Neural progenitor cell (in vitro differentiated cells): ENCODE measurements around the gene STX16. TPM values are rescaled to one million over a fixed set of nuclear protein-coding genes. Genes with fewer than 3 reads are reported as not detected.

Experiments used
- DNase-seq: peaks from one replicate; pipeline ENCODE4 v3.0.0-alpha.2; 2016; ENCODE audit warnings: low spot score
- H2AFZ ChIP-seq: fragments of 200-600 bp; sonication (generic); replicated peaks from 2 replicates; pipeline ENCODE4 v1.6.1; 2016; ENCODE audit warnings: antibody characterized with exemption
- H3F3A ChIP-seq: fragments of 200-600 bp; sonication (generic); 2 replicates; pipeline ENCODE4 v1.6.1; 2016; ENCODE audit warnings: antibody characterized with exemption, low read depth
- H3K27ac ChIP-seq: fragments of 200-600 bp; sonication (generic); 2 replicates; pipeline ENCODE4 v1.5.1; 2016; ENCODE audit warnings: mild to moderate bottlenecking
- H3K27me3 ChIP-seq: fragments of 200-600 bp; sonication (generic); 2 replicates; pipeline ENCODE4 v1.6.1; 2016; ENCODE audit warnings: mild to moderate bottlenecking, moderate library complexity
- H3K36me3 ChIP-seq: fragments of 200-600 bp; sonication (generic); 2 replicates; pipeline ENCODE4 v1.5.1; 2016
- H3K4me1 ChIP-seq: fragments of 200-600 bp; sonication (generic); 2 replicates; pipeline ENCODE4 v1.6.1; 2016; ENCODE audit warnings: mixed run types
- H3K4me2 ChIP-seq: fragments of 200-600 bp; sonication (generic); 2 replicates; pipeline ENCODE4 v1.6.1; 2016
- H3K4me3 ChIP-seq: fragments of 200-600 bp; sonication (generic); 2 replicates; pipeline ENCODE4 v1.5.1; 2016
- H3K79me2 ChIP-seq: fragments of 200-600 bp; sonication (generic); 2 replicates; pipeline ENCODE4 v1.6.1; 2016; ENCODE audit warnings: low read depth
- H3K9ac ChIP-seq: fragments of 200-600 bp; sonication (generic); 2 replicates; pipeline ENCODE4 v1.6.1; 2016
- H3K9me3 ChIP-seq: fragments of 200-600 bp; sonication (generic); 2 replicates; pipeline ENCODE4 v1.5.1; 2016; ENCODE audit warnings: low read depth
- H4K20me1 ChIP-seq: fragments of 200-600 bp; sonication (generic); 2 replicates; pipeline ENCODE4 v1.6.1; 2016; ENCODE audit warnings: low read depth
- H3K27ac Mint-ChIP-seq: 3 replicates; pipeline ENCODE4 v1.8.0; 2021; ENCODE audit warnings: mixed read lengths
- H3K27me3 Mint-ChIP-seq: 2 replicates; pipeline ENCODE4 v1.8.0; 2022; ENCODE audit warnings: low read depth, mild to moderate bottlenecking, inconsistent platforms, moderate library complexity, mixed read lengths; ENCODE audit not compliant: insufficient read depth
- H3K36me3 Mint-ChIP-seq: 3 replicates; pipeline ENCODE4 v1.8.0; 2021; ENCODE audit warnings: mixed read lengths
- H3K4me1 Mint-ChIP-seq: 3 replicates; pipeline ENCODE4 v1.8.0; 2021; ENCODE audit warnings: mixed read lengths
- H3K4me3 Mint-ChIP-seq: 3 replicates; pipeline ENCODE4 v1.8.0; 2021; ENCODE audit warnings: mild to moderate bottlenecking, moderate library complexity, mixed read lengths
- H3K9me3 Mint-ChIP-seq: 3 replicates; pipeline ENCODE4 v1.8.0; 2020; ENCODE audit warnings: mixed read lengths
- EZH2 ChIP-seq: fragments of 200-600 bp; sonication (generic); IDR thresholded peaks from 2 replicates; pipeline ENCODE4 v1.6.1; 2017; ENCODE audit warnings: antibody characterized with exemption, mild to moderate bottlenecking, moderate library complexity
- EZH2phosphoT487 ChIP-seq: fragments of 200-600 bp; sonication (generic); IDR thresholded peaks from 2 replicates; pipeline ENCODE4 v1.6.1; 2017; ENCODE audit warnings: antibody characterized with exemption
- total RNA-seq: library from RNA; depleted of rRNA; stranded (reverse); fragments of >200 nt; gene quantifications from 2 replicates; pipeline ENCODE4 v1.2.3, GENCODE V29; 2015; ENCODE audit warnings: low replicate concordance
- TF ChIP-seq, protein P1 (sequence below): fragments of 200-600 bp; sonication (generic); IDR thresholded peaks from 2 replicates; pipeline ENCODE4 v1.5.1; 2017; ENCODE audit warnings: antibody characterized with exemption, mild to moderate bottlenecking

Gene STX16
- total RNA-seq, 1 donor from 2014 or later, result 46.6 TPM

GRCh38 chr20:58619077-58619863, 31.8 kb upstream of the STX16 start:
- DNase-seq, result peak; percentile 27
- no peaks in the 10 kb centered on the region for H3K36me3 Mint-ChIP-seq
- Histone ChIP-seq H3K27ac (no peak overlapping the region), H3K4me1 (no peaks in the 10 kb centered on the region), H3K36me3 (no peaks in the 10 kb centered on the region), H3K27me3 (no peaks in the 10 kb centered on the region), H3K4me3 (no peak overlapping the region), H2AFZ (no peak overlapping the region), H3F3A (no peaks in the 10 kb centered on the region), H3K9me3 (no peaks in the 10 kb centered on the region), H4K20me1 (no peaks in the 10 kb centered on the region), H3K9ac (no peak overlapping the region), H3K4me2 (no peak overlapping the region), H3K79me2 (no peaks in the 10 kb centered on the region)
- no peak overlapping the region for H3K27ac Mint-ChIP-seq
- H3K4me3 Mint-ChIP-seq, result no peak overlapping the region
- peaks cover 3% of the 10 kb centered on the region for H3K9me3 Mint-ChIP-seq
- peaks cover 19% of the 10 kb centered on the region for H3K4me1 Mint-ChIP-seq
- TF ChIP-seq, protein P1, sequence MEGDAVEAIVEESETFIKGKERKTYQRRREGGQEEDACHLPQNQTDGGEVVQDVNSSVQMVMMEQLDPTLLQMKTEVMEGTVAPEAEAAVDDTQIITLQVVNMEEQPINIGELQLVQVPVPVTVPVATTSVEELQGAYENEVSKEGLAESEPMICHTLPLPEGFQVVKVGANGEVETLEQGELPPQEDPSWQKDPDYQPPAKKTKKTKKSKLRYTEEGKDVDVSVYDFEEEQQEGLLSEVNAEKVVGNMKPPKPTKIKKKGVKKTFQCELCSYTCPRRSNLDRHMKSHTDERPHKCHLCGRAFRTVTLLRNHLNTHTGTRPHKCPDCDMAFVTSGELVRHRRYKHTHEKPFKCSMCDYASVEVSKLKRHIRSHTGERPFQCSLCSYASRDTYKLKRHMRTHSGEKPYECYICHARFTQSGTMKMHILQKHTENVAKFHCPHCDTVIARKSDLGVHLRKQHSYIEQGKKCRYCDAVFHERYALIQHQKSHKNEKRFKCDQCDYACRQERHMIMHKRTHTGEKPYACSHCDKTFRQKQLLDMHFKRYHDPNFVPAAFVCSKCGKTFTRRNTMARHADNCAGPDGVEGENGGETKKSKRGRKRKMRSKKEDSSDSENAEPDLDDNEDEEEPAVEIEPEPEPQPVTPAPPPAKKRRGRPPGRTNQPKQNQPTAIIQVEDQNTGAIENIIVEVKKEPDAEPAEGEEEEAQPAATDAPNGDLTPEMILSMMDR, result no peak
- no peak for TF ChIP-seq EZH2
- peaks cover 6% of the 10 kb centered on the region for H3K27me3 Mint-ChIP-seq

DNA sequence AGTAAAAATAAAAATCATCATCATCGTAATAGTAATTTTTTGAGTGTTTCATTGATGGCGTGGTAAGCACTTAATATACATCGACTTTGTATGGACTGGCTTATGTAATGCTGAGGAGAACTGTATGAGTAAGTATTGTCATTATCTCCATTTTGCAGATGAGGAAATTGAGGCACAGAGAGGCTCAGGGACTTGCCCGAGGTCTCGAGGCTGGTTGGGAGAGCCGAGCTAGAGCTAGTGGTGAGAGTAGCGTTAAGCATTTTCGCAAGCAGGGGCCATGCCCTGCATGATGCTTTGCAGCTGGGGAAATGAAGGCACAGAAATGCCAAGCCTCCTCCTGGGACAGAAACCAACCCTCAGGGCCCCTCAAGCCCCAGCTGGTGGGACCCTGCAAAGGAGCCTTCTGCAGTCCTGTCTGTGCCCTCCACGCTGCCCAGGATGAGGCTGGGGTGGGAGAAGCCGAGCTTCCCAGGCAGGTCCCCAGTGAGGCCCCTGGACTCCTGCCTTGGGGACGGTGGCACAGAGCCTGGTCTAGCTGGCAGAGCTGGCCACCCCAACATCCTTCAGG, 31.1 kb upstream of the STX16 start:
- no peak overlapping the region for H3K4me3 Mint-ChIP-seq
- H3K4me1 Mint-ChIP-seq, result peaks cover 26% of the 10 kb centered on the region
- Histone ChIP-seq H3K79me2 (no peaks in the 10 kb centered on the region), H4K20me1 (no peaks in the 10 kb centered on the region), H3K4me2 (no peak overlapping the region), H3K4me3 (no peak overlapping the region), H3K27me3 (no peaks in the 10 kb centered on the region), H3K9ac (no peak overlapping the region), H3K4me1 (no peaks in the 10 kb centered on the region), H3K36me3 (no peaks in the 10 kb centered on the region), H3K27ac (no peak overlapping the region), H2AFZ (no peak overlapping the region), H3F3A (no peaks in the 10 kb centered on the region), H3K9me3 (no peaks in the 10 kb centered on the region)
- H3K36me3 Mint-ChIP-seq, result no peaks in the 10 kb centered on the region
- peaks cover 3% of the 10 kb centered on the region for H3K9me3 Mint-ChIP-seq
- no peak for TF ChIP-seq EZH2
- no peak for DNase-seq
- no peak overlapping the region for H3K27ac Mint-ChIP-seq
- peaks cover 10% of the 10 kb centered on the region for H3K27me3 Mint-ChIP-seq

DNA sequence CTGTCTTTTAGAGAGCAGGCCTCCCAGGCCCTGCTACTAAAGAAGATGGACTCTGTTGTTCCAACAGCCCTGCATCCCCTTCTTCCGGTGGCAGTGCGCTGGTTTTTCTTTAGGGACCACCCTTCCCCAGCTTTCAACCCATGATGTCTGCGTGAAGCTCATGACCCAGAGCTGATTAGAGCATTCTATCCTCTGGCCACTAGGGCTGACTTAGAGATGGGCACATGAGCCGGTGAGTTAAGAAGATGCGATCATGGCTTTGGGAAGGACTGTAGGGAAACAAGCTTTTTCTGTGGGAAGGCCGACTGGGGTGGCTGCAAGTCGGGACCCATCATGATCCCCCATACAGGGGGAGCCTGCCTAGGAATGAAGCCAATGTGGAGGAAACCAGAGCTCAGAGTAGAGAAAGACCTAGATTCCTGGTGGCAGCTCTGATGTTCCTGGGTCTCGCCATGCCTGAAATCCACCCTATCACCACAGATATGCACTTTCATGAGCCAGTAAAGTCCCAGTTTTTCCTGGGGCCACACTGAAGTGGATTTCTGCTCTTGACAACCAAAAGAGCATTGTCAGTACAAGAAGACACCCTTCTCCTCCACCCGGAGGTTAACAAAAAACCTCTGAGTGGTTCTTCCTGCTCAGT, 29.1 kb upstream of the STX16 start:
- no peak overlapping the region for H3K4me2 ChIP-seq
- H3K4me3 ChIP-seq, result no peak overlapping the region
- DNase-seq, result no peak
- Mint-ChIP-seq H3K27me3 (peaks cover 10% of the 10 kb centered on the region), H3K27ac (no peak overlapping the region), H3K4me1 (peaks cover 29% of the 10 kb centered on the region), H3K4me3 (no peak overlapping the region), H3K36me3 (no peaks in the 10 kb centered on the region), H3K9me3 (peaks cover 3% of the 10 kb centered on the region)
- H3K36me3 ChIP-seq, result no peaks in the 10 kb centered on the region
- H3K27me3 ChIP-seq, result no peaks in the 10 kb centered on the region
- no peaks in the 10 kb centered on the region for H3K9me3 ChIP-seq
- H3K9ac ChIP-seq, result no peak overlapping the region
- H2AFZ ChIP-seq, result no peak overlapping the region
- H3F3A ChIP-seq, result no peaks in the 10 kb centered on the region
- no peak overlapping the region for H3K27ac ChIP-seq
- no peak for TF ChIP-seq EZH2
- no peak for TF ChIP-seq EZH2phosphoT487
- H4K20me1 ChIP-seq, result no peaks in the 10 kb centered on the region
- no peaks in the 10 kb centered on the region for H3K4me1 ChIP-seq
- H3K79me2 ChIP-seq, result no peaks in the 10 kb centered on the region

- Histone ChIP-seq H3K36me3 (no peaks in the 10 kb centered on the region), H3K79me2 (no peaks in the 10 kb centered on the region), H3K4me2 (no peak overlapping the region), H4K20me1 (no peaks in the 10 kb centered on the region), H3K4me3 (no peak overlapping the region), H3K27ac (no peak overlapping the region), H3K4me1 (no peaks in the 10 kb centered on the region), H2AFZ (no peak overlapping the region), H3K9ac (no peak overlapping the region), H3K9me3 (no peaks in the 10 kb centered on the region), H3F3A (no peaks in the 10 kb centered on the region), H3K27me3 (no peaks in the 10 kb centered on the region)
- TF ChIP-seq EZH2phosphoT487 (no peak), EZH2 (no peak)
- TF ChIP-seq, protein P1, result no peak
- peaks cover 10% of the 10 kb centered on the region for H3K27me3 Mint-ChIP-seq
- DNase-seq, result no peak
- H3K4me1 Mint-ChIP-seq, result peaks cover 29% of the 10 kb centered on the region
- no peaks in the 10 kb centered on the region for H3K36me3 Mint-ChIP-seq
- no peaks in the 10 kb centered on the region for H3K9me3 Mint-ChIP-seq
- no peak overlapping the region for H3K4me3 Mint-ChIP-seq
- no peak overlapping the region for H3K27ac Mint-ChIP-seq
Measured at GRCh38 chr20:58622671-58623578, 28.2 kb upstream of the STX16 start.
